ENCODE results near the gene TTBK2. TPM values are rescaled to one million over a fixed set of nuclear protein-coding genes. Genes with fewer than 3 reads are reported as not detected.

Gene TTBK2
- total RNA-seq, 1 donor from 2014 or later, result 23.3 TPM

GRCh38 chr15:42939841-42940240, 19.3 kb upstream of the TTBK2 start:
- Histone ChIP-seq H3K27ac (replicated peaks) (no peak overlapping the region), H3K27me3 (ENCODE audit: low read depth) (no peaks in the 10 kb centered on the region), H3K4me3 (no peak overlapping the region), H3K9me3 (replicated peaks) (no peaks in the 10 kb centered on the region), H3K36me3 (peaks cover 20% of the 10 kb centered on the region), H3K4me1 (no peaks in the 10 kb centered on the region)
- TF ChIP-seq, protein P1, sequence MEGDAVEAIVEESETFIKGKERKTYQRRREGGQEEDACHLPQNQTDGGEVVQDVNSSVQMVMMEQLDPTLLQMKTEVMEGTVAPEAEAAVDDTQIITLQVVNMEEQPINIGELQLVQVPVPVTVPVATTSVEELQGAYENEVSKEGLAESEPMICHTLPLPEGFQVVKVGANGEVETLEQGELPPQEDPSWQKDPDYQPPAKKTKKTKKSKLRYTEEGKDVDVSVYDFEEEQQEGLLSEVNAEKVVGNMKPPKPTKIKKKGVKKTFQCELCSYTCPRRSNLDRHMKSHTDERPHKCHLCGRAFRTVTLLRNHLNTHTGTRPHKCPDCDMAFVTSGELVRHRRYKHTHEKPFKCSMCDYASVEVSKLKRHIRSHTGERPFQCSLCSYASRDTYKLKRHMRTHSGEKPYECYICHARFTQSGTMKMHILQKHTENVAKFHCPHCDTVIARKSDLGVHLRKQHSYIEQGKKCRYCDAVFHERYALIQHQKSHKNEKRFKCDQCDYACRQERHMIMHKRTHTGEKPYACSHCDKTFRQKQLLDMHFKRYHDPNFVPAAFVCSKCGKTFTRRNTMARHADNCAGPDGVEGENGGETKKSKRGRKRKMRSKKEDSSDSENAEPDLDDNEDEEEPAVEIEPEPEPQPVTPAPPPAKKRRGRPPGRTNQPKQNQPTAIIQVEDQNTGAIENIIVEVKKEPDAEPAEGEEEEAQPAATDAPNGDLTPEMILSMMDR (IDR thresholded peaks at IDR 0.05; ENCODE audit: borderline replicate concordance), result no peak
- intact Hi-C loops (cut with micrococcal nuclease), result no loop called here
- DNase-seq, result no peak

- DNase-seq, result no peak
- no peaks in the 10 kb centered on the region for H3K9me3 ChIP-seq (replicated peaks)
- no peak overlapping the region for H3K4me3 ChIP-seq
- intact Hi-C loops (cut with micrococcal nuclease), result no loop called here
- no peak overlapping the region for H3K27ac ChIP-seq (replicated peaks)
- no peaks in the 10 kb centered on the region for H3K4me1 ChIP-seq
- no peaks in the 10 kb centered on the region for H3K36me3 ChIP-seq
- no peaks in the 10 kb centered on the region for H3K27me3 ChIP-seq (ENCODE audit: low read depth)
- TF ChIP-seq, protein P1 (IDR thresholded peaks at IDR 0.05; ENCODE audit: borderline replicate concordance), result no peak
Observed at GRCh38 chr15:42937143-42937542, 16.6 kb upstream of the TTBK2 start.

- Histone ChIP-seq H3K27ac (replicated peaks) (no peak overlapping the region), H3K4me1 (peaks cover 7% of the 10 kb centered on the region), H3K9me3 (replicated peaks) (no peaks in the 10 kb centered on the region), H3K36me3 (no peaks in the 10 kb centered on the region), H3K4me3 (no peak overlapping the region), H3K27me3 (ENCODE audit: low read depth) (no peaks in the 10 kb centered on the region)
- intact Hi-C loops (cut with micrococcal nuclease), result no loop called here
- no peak for DNase-seq
- TF ChIP-seq, protein P1 (IDR thresholded peaks at IDR 0.05; ENCODE audit: borderline replicate concordance), result no peak
Observed at GRCh38 chr15:42933886-42934667, 13.5 kb upstream of the TTBK2 start.

DNA sequence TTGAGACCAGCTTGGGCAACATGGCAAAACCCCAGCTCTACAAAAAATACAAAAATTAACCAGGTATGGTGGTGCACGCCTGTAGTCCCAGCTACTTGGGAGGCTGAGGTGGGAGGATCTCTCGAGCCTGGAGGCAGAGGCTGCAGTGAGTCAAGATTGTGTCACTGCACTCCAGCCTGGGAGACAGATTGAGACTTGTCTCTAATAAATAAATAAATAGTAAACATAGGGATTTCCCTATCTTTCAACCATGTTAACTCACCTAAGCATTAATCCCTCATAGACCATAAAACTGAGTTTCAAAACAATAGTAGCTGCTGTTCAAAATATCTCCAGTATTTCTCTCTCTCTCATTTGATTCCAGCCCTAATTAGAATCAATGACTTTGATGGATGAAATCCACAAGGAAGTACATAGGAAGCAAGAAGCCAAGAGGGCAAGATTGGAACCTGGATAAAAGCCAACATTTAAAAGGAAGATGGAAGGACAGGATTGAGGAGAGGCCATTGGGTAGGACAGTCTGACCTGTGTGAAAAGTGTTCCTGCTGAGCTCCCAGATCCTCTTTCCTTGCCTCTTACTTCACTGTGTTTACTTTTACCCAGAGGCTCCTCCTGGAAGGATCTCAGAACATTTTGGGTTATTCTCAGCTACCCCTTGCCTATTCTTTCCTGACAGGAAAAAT, 12.4 kb upstream of the TTBK2 start:
- DNase-seq, result no peak
- intact Hi-C loops (cut with micrococcal nuclease), result no loop called here
- no peaks in the 10 kb centered on the region for H3K9me3 ChIP-seq (replicated peaks)
- TF ChIP-seq, protein P1 (IDR thresholded peaks at IDR 0.05; ENCODE audit: borderline replicate concordance), result no peak
- H3K27me3 ChIP-seq (ENCODE audit: low read depth), result no peaks in the 10 kb centered on the region
- H3K4me1 ChIP-seq, result peaks cover 9% of the 10 kb centered on the region
- no peaks in the 10 kb centered on the region for H3K36me3 ChIP-seq
- H3K4me3 ChIP-seq, result no peak overlapping the region
- no peak overlapping the region for H3K27ac ChIP-seq (replicated peaks)

DNA sequence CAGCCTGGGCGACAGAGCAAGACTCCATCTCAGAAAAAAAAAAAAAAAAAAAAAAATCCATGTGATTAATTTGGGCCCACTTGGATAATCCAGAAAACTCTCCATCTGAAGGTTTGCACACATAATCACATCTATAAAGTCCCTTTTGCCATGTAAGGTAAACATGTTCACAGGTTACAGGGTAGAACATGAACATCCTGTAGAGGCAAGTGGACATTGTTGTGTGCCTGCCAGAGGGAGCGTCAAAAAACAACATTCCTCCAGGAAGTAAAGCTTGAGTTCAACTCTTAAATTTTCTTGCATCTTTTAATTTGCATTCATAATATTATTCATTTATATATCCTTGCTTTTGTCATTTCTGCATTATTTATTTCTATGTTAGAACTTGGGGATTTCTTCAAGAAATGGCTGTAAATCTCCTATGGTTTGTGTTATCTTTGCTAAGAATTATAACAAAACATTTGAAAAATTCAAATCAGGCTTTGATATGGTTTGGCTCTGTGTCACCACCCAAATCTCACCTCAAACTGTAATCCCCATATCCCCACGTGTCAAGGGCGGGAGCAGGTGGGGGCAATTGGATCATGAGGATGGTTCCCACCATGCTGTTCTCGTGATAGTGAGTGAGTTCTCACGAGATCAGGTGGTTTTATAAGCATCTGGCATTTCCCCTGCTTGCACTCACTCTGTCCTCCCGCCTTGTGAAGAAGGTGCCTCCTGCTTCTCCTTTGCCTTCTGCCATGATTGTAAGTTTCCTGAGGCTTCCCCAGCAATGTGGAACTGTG, 11.3 kb upstream of the TTBK2 start:
- Histone ChIP-seq H3K4me3 (no peak overlapping the region), H3K9me3 (replicated peaks) (no peaks in the 10 kb centered on the region), H3K27me3 (ENCODE audit: low read depth) (no peaks in the 10 kb centered on the region), H3K4me1 (peaks cover 9% of the 10 kb centered on the region), H3K36me3 (no peaks in the 10 kb centered on the region), H3K27ac (replicated peaks) (no peak overlapping the region)
- intact Hi-C loops (cut with micrococcal nuclease), result no loop called here
- TF ChIP-seq, protein P1 (IDR thresholded peaks at IDR 0.05; ENCODE audit: borderline replicate concordance), result no peak
- DNase-seq, result no peak
